ENCODE results near the gene ANO6.

GRCh38 chr12:45254254-45254653, 38.4 kb downstream of the ANO6 start:
- TF ChIP-seq, protein P1, sequence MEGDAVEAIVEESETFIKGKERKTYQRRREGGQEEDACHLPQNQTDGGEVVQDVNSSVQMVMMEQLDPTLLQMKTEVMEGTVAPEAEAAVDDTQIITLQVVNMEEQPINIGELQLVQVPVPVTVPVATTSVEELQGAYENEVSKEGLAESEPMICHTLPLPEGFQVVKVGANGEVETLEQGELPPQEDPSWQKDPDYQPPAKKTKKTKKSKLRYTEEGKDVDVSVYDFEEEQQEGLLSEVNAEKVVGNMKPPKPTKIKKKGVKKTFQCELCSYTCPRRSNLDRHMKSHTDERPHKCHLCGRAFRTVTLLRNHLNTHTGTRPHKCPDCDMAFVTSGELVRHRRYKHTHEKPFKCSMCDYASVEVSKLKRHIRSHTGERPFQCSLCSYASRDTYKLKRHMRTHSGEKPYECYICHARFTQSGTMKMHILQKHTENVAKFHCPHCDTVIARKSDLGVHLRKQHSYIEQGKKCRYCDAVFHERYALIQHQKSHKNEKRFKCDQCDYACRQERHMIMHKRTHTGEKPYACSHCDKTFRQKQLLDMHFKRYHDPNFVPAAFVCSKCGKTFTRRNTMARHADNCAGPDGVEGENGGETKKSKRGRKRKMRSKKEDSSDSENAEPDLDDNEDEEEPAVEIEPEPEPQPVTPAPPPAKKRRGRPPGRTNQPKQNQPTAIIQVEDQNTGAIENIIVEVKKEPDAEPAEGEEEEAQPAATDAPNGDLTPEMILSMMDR (optimal IDR thresholded peaks at IDR 0.05 in 1 of 3, IDR thresholded peaks at IDR 0.05 in 1 of 3, conservative IDR thresholded peaks at IDR 0.05 in 1 of 3; ENCODE audit: extremely low read depth in 1 of 3, insufficient read depth in 2 of 3, low read length in 3 of 3) = no peak
- TF ChIP-seq EZH2 (IDR thresholded peaks at IDR 0.05; ENCODE audit: low read length) = no peak

Data from keratinocyte (primary cell).